Thoracic aorta (tissue), 2 donors: ENCODE data around the gene FZD2. TPM values are rescaled to one million over a fixed set of nuclear protein-coding genes. Genes with fewer than 3 reads are reported as not detected.
A peak's percentile ranks its signal among the peaks of the same experiment; 100 is the strongest.

ENCODE experiments used
- ATAC-seq: fragments of 150-250 bp; one replicate; pipeline ENCODE4 v1.8.0; 2017; ENCODE audit warnings: low read depth; ENCODE audit not compliant: insufficient number of reproducible peaks, low FRiP score
- DNase-seq: peaks from one replicate; pipeline ENCODE4 v3.0.0-alpha.2; 2020; ENCODE audit warnings: low spot score
- H3K27ac ChIP-seq, 2 donors: fragments of 200-600 bp; sonication (generic); 1 replicate in 1 of 2; 2 replicates in 1 of 2; pipeline ENCODE4 v1.5.1; 2016; ENCODE audit warnings: mild to moderate bottlenecking in 2 of 2, moderate library complexity in 2 of 2
- H3K27me3 ChIP-seq: fragments of 200-600 bp; sonication (generic); replicated peaks from 2 replicates; pipeline ENCODE4 v1.6.0; 2016; ENCODE audit warnings: mild to moderate bottlenecking; ENCODE audit not compliant: insufficient read depth
- H3K36me3 ChIP-seq: fragments of 200-600 bp; sonication (generic); one replicate; pipeline ENCODE4 v1.5.1; 2016
- H3K4me1 ChIP-seq, 2 donors: fragments of 200-600 bp; sonication (generic); 1 replicate in 1 of 2; 2 replicates in 1 of 2; pipeline versions ENCODE4 v1.5.1 to v1.6.0; 2016; ENCODE audit warnings: low read depth in 2 of 2, mild to moderate bottlenecking in 1 of 2; ENCODE audit not compliant: control insufficient read depth in 1 of 2
- H3K4me3 ChIP-seq: fragments of 200-600 bp; sonication (generic); 2 replicates; pipeline ENCODE4 v1.5.1; 2016; ENCODE audit warnings: mild to moderate bottlenecking
- H3K9me3 ChIP-seq: fragments of 200-600 bp; sonication (generic); 2 replicates; pipeline ENCODE4 v1.5.1; 2016
- CTCF ChIP-seq: fragments of 200-600 bp; sonication (generic); IDR thresholded peaks from one replicate; pipeline ENCODE4 v1.5.1; 2019; ENCODE audit warnings: antibody characterized with exemption
- total RNA-seq, 2 donors: library from RNA; depleted of rRNA; stranded (reverse); fragments of >200 nt; gene quantifications; one replicate each; pipeline versions ENCODE4 v1.1.0 to v1.2.3, GENCODE V29; 2016

The FZD2 gene
- total RNA-seq, 2 donors from 2014 or later, result 12.6 to 24.2 TPM

- DNase-seq (no peak), ATAC-seq (no peak)
- Histone ChIP-seq H3K9me3 (no peaks in the 10 kb centered on the region), H3K4me3 (no peak overlapping the region), H3K4me1 (peaks cover 8 to 27% of the 10 kb centered on the region in 2 donors), H3K27ac (no peak overlapping the region), H3K27me3 (no peaks in the 10 kb centered on the region), H3K36me3 (no peaks in the 10 kb centered on the region)
- no peak for TF ChIP-seq CTCF
These were observed 47.6 kb downstream of the FZD2 start for GRCh38 chr17:44604768-44605485.

- DNase-seq, result no peak
- Histone ChIP-seq H3K4me1 (peaks cover 8 to 34% of the 10 kb centered on the region in 2 donors), H3K36me3 (no peaks in the 10 kb centered on the region), H3K4me3 (no peak overlapping the region), H3K9me3 (no peaks in the 10 kb centered on the region), H3K27me3 (no peaks in the 10 kb centered on the region), H3K27ac (no peak overlapping the region)
- TF ChIP-seq CTCF, result no peak
- ATAC-seq, result no peak
These were observed 49.4 kb downstream of the FZD2 start for GRCh38 chr17:44606658-44607057.

- H3K9me3 ChIP-seq, result no peaks in the 10 kb centered on the region
- H3K4me1 ChIP-seq, result peaks cover 8 to 29% of the 10 kb centered on the region in 2 donors
- H3K36me3 ChIP-seq, result no peaks in the 10 kb centered on the region
- ATAC-seq (no peak), DNase-seq (no peak)
- H3K4me3 ChIP-seq, result no peak overlapping the region
- H3K27me3 ChIP-seq, result no peaks in the 10 kb centered on the region
- TF ChIP-seq CTCF, result no peak
- peak overlapping the region in 1 of 2 donors; percentile 52 for H3K27ac ChIP-seq
These were observed 50.8 kb downstream of the FZD2 start for GRCh38 chr17:44607836-44608690.

GRCh38 chr17:44608727-44609435 is 51.6 kb downstream of the FZD2 start:
- ATAC-seq (no peak), DNase-seq (no peak)
- Histone ChIP-seq H3K27me3 (no peaks in the 10 kb centered on the region), H3K4me3 (no peak overlapping the region), H3K9me3 (no peaks in the 10 kb centered on the region), H3K36me3 (no peaks in the 10 kb centered on the region), H3K4me1 (peaks cover 8 to 29% of the 10 kb centered on the region in 2 donors), H3K27ac (peak overlapping the region in 1 of 2 donors; percentile 52)
- TF ChIP-seq CTCF, result no peak

GRCh38 chr17:44610331-44610730 is 53.0 kb downstream of the FZD2 start:
- DNase-seq (no peak), ATAC-seq (no peak)
- Histone ChIP-seq H3K36me3 (no peaks in the 10 kb centered on the region), H3K27me3 (no peaks in the 10 kb centered on the region), H3K27ac (no peak overlapping the region), H3K4me3 (no peak overlapping the region), H3K4me1 (peaks cover 8 to 29% of the 10 kb centered on the region in 2 donors), H3K9me3 (no peaks in the 10 kb centered on the region)
- TF ChIP-seq CTCF, result no peak
